ENCODE measurements around the gene THAP4.
A peak's percentile ranks its signal among the peaks of the same experiment; 100 is the strongest.

The THAP4 gene, protein sequence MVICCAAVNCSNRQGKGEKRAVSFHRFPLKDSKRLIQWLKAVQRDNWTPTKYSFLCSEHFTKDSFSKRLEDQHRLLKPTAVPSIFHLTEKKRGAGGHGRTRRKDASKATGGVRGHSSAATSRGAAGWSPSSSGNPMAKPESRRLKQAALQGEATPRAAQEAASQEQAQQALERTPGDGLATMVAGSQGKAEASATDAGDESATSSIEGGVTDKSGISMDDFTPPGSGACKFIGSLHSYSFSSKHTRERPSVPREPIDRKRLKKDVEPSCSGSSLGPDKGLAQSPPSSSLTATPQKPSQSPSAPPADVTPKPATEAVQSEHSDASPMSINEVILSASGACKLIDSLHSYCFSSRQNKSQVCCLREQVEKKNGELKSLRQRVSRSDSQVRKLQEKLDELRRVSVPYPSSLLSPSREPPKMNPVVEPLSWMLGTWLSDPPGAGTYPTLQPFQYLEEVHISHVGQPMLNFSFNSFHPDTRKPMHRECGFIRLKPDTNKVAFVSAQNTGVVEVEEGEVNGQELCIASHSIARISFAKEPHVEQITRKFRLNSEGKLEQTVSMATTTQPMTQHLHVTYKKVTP

DNA sequence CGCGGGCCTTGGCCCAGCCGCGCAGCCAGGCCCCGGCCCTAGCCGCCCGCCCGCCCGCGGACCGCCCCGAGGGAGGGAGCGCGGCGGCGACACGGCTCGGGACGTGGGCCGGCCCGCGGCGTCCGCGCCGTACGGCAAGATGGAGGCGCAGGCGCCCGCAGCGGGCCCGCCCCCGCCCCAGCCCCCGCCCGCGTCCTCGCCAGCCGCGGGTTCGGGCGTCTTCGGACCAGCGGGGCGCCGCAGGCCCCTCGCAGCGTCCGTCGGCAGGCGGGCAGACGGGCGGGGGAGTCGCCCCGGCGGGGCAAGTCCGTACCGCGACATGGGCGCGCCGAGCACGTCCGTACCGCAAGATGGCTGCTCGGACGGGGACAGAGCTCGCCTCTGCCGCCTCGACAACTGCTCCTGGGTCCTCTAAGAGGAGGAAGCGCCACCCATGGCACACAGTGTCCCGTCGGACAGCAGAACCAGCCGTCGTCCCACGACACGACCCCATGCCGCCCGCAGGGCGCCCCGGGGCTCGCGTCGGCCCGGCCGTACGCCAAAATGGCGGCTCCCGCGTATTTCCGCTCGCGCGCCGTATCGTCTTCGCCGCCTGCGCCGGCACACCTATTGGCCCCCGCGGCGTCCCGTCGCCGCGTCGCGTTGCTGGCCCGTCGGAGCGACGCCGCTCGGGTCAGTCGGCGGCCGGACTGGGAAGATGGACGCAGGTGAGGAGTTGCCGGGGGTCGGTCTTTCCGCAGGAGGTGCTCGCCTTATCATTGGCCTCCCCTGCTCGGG lies at the start of gene THAP4, which contains the start of gene ATG4B:
TSS of gene THAP4 (minus strand) at position 141 of the 777 bp plus-strand sequence. CDS start 141 bp downstream, outside the sequence.
TSS of gene ATG4B (plus strand) at position 676 of the 777 bp plus-strand sequence. CDS start at position 698, 22 bp downstream.
- peak; percentile 28 to 64 for DNase-seq (ENCODE audit: extremely low read depth in 1 of 2, low read depth in 1 of 2)

GRCh38 chr2:241686324-241686649 lies 49.3 kb upstream of the THAP4 start:
- DNase-seq (ENCODE audit: extremely low read depth in 1 of 2, low read depth in 1 of 2): no peak

DNA sequence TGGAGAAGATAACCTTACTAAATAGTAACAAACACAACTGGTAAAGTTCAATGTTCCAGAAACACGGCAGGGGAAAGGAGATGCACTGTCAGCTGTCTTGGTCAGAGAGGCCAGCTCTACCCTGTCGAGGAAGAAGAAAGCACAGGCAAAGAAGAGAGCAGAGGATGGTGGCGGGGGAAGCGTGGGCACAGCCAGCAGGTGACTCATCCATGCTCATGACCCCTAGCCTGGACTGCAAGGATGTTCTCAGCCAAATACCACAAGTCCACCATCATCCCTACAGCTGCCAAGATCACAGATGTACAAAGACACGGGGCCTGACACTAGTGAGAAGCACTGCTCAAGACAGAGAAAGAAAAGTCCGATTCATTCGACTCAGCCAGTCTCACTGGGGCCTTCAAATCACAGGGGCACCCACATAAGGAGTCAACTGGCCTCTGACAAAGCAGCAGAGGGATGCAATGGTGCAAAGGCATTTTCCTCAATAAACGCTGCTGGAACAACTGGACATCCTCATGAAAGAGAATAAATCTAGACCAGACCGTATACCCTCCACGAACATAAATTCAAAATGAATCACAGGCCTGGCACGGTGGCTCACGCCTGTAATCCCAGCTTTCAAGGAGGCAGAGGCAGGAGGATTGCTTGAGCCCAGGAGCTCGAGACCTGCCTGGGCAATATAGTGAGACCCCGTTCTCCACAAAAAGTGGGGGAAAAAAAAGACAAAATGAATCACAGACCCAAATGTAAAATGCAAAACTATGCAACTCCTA lies 44.1 kb upstream of the THAP4 start:
- no peak for DNase-seq (ENCODE audit: extremely low read depth in 1 of 2, low read depth in 1 of 2)

- DNase-seq (ENCODE audit: extremely low read depth in 1 of 2, low read depth in 1 of 2): no peak
These were observed 43.1 kb upstream of the THAP4 start for GRCh38 chr2:241680044-241680443.

DNA sequence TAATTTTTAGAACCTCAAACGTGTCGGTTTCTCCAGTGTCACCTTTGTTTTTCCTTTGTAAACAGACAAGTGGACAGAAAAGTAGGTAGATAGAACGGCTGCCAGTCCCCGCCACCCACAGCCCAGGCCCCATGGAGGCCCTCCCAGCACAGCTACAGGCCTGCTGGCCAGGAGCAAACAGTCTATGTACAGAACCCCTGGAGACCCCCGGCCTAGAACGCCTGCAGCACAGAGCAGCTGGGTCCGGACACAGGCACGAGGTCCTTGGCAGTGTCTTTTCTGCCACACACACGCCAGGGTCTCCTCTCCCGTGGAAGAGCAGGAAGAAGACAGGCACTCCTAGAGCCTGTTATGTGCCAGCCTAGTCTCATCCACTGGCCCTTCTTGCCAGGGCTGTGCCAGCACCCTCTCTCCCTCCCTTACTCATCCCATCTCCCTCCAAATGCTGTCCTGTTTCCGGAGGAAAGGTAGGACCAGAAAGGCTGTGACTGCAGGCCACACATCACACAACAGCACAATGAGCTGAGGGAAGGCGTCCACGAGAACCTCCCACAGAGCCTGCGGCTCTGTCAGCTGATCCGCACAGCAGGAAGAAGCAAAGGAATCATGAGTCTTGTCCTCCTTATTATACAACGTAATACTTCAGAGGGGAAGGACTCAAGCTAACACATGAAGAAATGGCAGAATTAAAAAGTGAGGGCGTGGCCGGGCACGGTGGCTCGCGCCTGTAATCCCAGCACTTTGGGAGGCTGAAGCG lies 42.0 kb upstream of the THAP4 start:
- no peak for DNase-seq (ENCODE audit: extremely low read depth in 1 of 2, low read depth in 1 of 2)

DNA sequence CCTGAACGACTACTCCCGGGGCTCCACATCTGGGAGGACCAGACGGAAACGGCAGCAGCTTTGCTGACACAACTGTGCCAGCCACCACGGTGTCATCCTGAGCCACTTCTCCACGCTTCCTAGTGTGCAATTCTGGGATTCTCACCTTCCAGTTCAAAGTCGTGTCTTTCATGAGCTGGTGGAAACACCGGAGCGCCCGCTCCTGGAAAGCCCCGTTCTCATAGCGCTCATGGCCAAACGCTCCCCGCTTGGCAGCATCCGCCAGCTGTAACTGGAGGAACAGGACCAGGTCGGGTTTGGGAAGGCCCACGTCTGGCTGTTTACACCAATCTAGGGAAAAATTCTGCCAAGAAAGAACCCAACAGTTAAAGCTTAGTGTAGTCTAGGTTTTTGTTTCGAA lies 41.3 kb upstream of the THAP4 start:
- DNase-seq (ENCODE audit: extremely low read depth in 1 of 2, low read depth in 1 of 2): no peak

DNA sequence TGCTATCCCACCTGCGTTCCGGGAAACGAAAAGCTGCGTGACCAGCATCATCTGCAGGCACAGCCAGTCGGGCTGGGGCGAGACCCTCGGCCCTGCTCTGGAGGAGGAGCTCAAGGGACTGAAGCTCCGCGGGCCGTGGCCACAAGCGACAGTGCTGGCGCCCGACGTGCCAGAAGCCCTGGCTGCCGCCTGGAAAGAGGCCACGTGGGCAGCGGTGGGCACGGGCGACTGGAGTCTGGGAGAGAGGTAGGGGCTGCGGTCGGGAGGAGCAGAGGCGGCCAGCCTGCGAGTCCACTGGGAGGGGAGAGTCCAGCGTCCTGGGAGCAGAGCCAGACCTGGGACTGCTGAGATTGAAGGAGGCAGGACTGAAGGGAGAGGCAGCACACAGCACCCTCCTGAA lies 40.4 kb upstream of the THAP4 start:
- DNase-seq (ENCODE audit: extremely low read depth in 1 of 2, low read depth in 1 of 2): no peak

GRCh38 chr2:241676665-241677064 lies 39.7 kb upstream of the THAP4 start:
- no peak for DNase-seq (ENCODE audit: extremely low read depth in 1 of 2, low read depth in 1 of 2)

- no peak for DNase-seq (ENCODE audit: extremely low read depth in 1 of 2, low read depth in 1 of 2)
These were observed 38.9 kb upstream of the THAP4 start for GRCh38 chr2:241675885-241676284.

GRCh38 chr2:241673797-241674725 lies 37.1 kb upstream of the THAP4 start:
- no peak for DNase-seq (ENCODE audit: extremely low read depth in 1 of 2, low read depth in 1 of 2)

DNA sequence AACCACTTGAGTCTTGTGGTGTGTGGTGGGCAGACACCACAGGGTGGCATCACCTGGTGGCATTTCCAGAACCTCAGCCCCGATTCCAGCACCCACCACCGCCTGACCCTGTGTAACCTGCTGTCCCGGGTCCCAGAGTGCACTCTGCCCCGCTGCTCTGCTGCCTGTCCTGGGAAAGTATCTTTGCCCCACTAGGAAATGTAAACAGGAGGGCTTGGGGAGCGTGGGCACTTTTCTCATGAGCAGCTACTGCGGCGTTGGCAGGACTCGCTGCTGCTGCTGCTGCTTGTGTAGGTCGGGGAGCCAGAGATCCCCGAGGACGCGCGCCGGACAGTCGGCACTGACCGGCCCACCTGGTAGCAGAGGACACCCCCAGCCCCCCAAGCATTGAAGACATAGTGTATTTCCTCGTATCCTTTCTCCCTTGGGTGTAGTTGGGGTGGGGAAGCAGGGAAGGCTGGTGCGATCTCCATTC lies 36.3 kb upstream of the THAP4 start:
- DNase-seq (ENCODE audit: extremely low read depth in 1 of 2, low read depth in 1 of 2): no peak

- no peak for DNase-seq (ENCODE audit: extremely low read depth in 1 of 2, low read depth in 1 of 2)
These were observed 35.6 kb upstream of the THAP4 start for GRCh38 chr2:241672243-241673188.

GRCh38 chr2:241671457-241672240 lies 34.7 kb upstream of the THAP4 start:
- DNase-seq (ENCODE audit: extremely low read depth in 1 of 2, low read depth in 1 of 2): no peak

DNA sequence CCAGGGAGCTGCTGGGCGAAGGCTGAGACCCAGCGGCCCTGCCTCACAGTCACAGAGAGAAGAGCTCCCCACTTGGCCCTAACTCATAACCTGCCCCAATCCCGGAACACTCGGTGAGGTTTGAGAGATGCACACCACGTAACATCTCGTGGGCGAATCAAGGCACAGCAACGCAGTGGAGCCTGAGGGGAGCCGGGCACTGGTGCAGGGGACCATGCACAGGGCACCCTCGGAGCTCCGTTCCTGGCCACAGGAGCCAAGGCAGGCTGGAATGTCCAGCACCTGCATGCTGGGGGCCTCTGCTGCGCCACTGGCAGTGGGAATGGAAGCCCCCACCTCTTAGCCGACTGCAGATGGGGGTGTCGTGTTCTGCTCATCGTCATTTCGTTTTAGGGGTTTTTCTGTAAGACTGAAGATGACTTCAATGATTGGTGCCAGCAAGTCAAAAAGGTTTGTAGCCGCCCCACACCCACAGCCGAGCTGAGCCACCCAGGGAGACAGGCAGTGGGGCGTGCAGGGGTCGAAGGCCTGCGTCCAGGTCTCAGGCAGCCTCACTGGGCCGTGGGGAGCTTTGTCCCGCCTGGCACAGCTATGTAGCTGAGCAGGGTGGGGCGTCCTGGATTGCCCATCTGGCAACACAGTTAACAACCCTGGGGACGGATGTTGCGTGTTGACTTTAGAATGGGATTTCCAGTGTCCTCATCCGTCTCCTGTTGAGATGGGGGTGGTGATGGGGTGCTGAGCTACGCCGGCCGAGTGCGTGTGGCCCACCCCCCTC lies 33.6 kb upstream of the THAP4 start:
- no peak for DNase-seq (ENCODE audit: extremely low read depth in 1 of 2, low read depth in 1 of 2)

- DNase-seq (ENCODE audit: extremely low read depth in 1 of 2, low read depth in 1 of 2): no peak
These were observed 31.9 kb upstream of the THAP4 start for GRCh38 chr2:241668839-241669238.

DNA sequence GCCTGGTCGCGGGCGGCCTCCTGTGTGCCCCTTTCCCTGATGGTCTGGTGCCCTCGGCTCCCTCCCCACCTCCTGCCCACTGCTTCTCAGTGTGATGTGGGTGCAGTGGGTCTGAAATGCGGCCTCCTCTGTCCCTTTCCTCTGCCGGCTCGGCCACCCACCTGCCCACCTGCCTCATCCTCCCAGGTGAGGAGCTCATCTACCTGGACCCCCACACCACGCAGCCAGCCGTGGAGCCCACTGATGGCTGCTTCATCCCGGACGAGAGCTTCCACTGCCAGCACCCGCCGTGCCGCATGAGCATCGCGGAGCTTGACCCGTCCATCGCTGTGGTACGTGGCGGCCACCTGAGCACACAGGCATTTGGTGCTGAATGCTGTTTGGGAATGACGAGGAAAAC lies 31.4 kb upstream of the THAP4 start:
- no peak for DNase-seq (ENCODE audit: extremely low read depth in 1 of 2, low read depth in 1 of 2)

Data from activated CD8-positive, alpha-beta memory T cell treated with anti-CD3 and anti-CD28 coated beads for 1 hour (primary cell).